NCI-H345 (cell line): ENCODE data around the gene RHBDL1.
A peak's percentile ranks its signal among the peaks of the same experiment; 100 is the strongest.

Experiments used
- DNase-seq: peaks from one replicate; lab custom pipeline; 2025; lab: John Stamatoyannopoulos, UW

RHBDL1 gene

DNA sequence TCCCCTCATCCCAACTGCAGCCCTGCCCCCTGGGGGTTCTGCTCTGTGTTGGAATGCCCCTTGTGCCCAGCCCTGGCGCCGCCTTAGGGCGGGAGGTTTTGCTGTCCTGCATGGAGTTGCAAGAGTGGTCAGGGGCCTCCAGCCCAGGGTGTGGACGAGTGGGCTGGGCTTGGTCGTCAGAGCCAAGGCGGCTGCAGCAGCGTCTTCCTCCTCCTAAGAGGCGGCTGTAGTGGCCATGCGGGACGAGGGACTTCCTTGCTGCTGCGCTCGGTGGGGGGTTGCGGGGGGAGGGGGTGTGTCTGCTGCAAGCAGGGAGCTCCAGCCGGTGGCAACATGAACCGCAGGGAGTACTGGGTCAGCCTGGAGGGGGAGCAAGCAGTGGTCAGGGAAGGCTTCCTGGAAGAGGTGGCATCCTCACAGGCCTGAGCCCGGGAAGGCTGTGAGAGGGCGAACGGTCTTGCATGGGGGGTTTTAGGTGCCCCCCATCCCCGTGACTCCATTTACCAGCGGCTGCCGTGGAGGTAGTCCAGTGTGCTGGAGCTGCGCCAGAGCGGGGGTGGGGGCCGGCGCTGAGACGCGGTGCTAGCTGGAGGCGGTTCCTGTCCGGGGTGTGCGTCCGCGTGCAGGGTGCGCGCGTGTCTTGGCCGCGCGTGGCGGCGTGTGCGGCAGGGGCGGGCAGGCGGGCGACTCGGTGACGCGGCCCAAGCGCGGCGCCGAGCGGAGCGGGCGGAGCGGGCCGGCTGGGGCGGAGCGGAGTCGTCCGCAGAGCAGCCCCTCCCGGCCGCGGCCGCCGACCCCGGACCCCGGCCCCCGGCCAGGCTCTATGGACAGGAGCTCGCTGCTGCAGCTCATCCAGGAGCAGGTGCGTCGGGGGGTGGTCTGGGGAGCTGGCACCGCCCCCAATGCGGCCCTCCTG, at the start of gene RHBDL1:
RHBDL1 (plus strand) TSS at position 704 of the 916 bp plus-strand sequence; CDS start at position 824, 120 bp downstream.
- DNase-seq = no peak

- DNase-seq = no peak
Measured at GRCh38 chr16:625977-626765, 49.3 kb upstream of the RHBDL1 start.

DNA sequence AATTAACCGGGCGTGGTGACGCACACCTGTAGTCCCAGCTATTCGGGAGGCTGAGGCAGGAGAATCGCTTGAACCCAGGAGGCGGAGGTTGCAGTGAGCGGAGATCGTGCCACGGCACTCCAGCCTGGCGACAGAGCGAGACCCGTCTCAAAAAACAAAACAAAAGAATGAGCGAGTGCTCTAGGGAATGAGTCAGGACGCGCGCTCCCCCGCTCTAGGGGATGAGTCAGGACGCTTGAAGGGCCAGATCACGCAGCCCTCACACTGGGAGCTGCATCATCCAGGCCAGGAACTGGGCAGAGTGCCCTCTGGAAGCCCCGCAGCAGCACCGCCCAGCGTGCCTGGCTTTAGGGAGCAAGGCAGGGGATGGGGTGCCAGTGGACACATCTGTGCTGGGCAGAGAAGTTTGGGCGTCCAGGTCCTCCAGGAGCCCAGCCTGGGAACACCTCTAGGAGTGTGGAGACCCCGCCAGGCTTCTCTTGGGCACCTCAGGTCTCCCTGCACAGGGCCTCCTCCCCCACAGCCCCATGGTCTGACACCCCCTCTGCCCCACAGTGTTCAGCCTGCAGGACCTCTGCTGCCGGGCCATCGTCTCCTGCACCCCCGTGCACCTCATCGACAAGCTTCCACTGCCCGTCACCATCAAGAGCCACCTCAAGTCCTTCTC, 48.6 kb upstream of the RHBDL1 start:
- DNase-seq = no peak

GRCh38 chr16:627454-628239, 47.8 kb upstream of the RHBDL1 start:
- no peak for DNase-seq

DNA sequence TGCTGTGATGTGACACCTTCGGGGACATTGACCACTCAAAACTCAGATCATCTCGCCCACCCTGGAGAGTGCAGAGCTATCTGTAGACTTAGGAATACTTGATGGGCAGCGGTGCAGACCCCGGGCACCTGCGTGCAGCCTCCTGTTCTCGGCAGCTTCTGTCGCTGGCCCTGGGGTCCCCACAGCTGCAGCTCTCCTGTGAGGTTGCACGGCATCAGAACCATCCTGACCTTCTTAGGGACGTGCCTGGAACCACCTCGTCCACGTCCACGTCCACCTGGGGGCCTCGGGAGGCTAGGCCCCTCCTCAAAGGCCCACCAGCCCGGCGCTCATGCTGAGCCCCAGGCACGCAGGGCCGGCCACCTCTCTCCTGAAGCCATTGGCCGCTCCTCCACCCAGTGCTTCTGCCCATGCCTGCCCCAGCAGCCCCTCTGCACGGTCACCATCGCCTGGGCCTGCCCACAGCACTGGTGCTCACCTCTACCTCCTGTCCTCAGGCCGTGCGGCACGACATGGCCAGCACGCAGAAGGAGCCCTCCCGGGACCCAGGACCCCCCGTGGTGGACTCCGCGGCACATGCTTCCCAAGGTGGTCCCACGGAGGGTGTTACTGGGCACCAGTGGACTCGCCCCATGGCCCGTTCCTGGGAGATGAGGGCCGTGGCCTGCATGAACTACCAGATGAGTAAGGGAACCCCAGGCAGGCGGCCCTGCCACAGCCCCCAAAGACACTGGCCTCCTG, 47.0 kb upstream of the RHBDL1 start:
- DNase-seq = no peak

GRCh38 chr16:629185-629832, 46.2 kb upstream of the RHBDL1 start:
- DNase-seq = no peak

GRCh38 chr16:629833-630248, 45.6 kb upstream of the RHBDL1 start:
- DNase-seq = no peak

DNA sequence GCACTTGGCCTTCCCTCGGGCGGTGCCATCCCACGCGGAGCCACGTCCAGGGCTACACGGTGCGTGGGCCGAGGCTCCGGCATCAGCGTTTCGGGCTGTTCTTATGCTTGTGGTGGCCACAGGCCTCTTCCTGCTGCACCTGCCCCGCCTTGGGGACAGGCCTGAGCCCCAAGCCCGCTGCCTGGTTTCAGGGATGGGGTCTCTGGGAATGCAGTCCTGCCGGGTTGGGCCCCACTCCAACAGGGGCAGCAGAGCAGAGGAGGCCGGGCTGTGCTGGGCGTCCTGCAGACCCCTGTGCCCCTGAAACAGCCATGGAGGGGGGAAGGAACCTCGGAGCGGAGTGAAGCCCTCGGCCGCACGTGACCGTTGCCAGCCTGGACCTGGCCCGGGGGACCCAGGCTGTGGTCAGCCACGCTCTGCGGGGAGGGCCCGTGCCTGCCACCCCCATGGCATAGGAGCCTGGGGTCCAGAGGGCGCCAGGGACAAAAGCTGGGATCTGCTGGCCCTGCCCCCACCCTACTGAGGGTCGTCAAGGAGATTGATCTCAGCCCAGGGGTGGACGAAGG, 45.1 kb upstream of the RHBDL1 start:
- no peak for DNase-seq

- DNase-seq = no peak
Measured at GRCh38 chr16:630815-631405, 44.6 kb upstream of the RHBDL1 start, which contains the start of gene WFIKKN1. Gene WFIKKN1 (plus strand): TSS chr16:630985. CDS start chr16:631254, 269 bp downstream.

GRCh38 chr16:631808-632358, 43.6 kb upstream of the RHBDL1 start:
- no peak for DNase-seq

DNA sequence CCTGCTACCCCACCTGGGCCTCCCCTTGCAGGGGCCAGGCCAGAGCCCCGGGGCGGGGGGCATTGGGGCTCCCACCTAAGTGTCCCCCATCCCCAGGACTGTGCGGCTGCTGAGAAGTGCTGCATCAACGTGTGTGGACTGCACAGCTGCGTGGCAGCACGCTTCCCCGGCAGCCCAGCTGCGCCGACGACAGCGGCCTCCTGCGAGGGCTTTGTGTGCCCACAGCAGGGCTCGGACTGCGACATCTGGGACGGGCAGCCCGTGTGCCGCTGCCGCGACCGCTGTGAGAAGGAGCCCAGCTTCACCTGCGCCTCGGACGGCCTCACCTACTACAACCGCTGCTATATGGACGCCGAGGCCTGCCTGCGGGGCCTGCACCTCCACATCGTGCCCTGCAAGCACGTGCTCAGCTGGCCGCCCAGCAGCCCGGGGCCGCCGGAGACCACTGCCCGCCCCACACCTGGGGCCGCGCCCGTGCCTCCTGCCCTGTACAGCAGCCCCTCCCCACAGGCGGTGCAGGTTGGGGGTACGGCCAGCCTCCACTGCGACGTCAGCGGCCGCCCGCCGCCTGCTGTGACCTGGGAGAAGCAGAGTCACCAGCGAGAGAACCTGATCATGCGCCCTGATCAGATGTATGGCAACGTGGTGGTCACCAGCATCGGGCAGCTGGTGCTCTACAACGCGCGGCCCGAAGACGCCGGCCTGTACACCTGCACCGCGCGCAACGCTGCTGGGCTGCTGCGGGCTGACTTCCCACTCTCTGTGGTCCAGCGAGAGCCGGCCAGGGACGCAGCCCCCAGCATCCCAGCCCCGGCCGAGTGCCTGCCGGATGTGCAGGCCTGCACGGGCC, 42.8 kb upstream of the RHBDL1 start:
- no peak for DNase-seq

- no peak for DNase-seq
Measured at GRCh38 chr16:633336-634050, 42.0 kb upstream of the RHBDL1 start.

- DNase-seq = no peak
Measured at GRCh38 chr16:634051-634670, 41.3 kb upstream of the RHBDL1 start.

- DNase-seq = no peak
Measured at GRCh38 chr16:634996-635395, 40.5 kb upstream of the RHBDL1 start.

DNA sequence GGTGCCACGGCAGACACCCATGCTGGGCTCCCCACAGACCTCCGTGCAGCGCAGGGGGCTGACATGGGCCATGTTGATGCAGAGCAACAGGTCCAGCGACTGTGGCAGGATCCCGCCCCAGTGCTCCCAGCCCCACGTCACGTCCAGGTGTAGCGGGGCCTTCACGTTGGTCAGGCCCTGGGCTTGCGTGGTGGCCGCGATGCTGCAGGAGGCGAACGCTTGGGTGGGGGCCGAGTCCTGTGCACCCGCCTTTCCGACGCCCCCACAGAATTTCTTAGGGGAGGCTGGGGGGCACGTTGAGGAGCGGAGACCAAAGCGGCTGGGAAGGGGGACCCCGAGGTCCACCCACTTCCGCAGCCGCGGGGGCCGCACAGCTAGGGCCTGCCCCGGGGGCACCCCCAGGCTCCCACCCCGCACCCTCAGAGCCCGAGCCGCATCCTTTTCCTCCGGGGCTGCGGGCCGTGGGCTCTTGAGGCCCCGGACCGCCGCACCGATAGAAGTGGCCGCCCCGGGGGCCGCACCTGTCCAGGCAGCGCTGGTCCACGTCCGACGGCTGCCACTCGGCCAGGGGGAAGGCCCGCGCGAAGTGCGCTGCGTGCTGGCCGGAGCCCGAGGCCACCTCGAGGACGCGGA, 39.8 kb upstream of the RHBDL1 start:
- no peak for DNase-seq

- DNase-seq = peak; percentile 96
Measured at GRCh38 chr16:636206-637080, 39.0 kb upstream of the RHBDL1 start, which contains the start of gene METTL26. Gene METTL26 (minus strand): TSS chr16:636305. CDS start chr16:636290, 15 bp downstream.
